CD4-positive, alpha-beta memory T cell (primary cell): ENCODE measurements around the gene TOB1. TPM values are rescaled to one million over a fixed set of nuclear protein-coding genes. Genes with fewer than 3 reads are reported as not detected.

Experiments used
- CTCF ChIA-PET: fragments of 350-600 bp; sonication (Branson Sonifier 250); formaldehyde crosslinking; loops from one replicate; lab custom pipeline; 2021; ENCODE audit warnings: inconsistent platforms; ENCODE audit not compliant: partially characterized antibody; lab: Charles Lee
- POLR2A ChIA-PET: fragments of 350-600 bp; sonication (Branson Sonifier 250); formaldehyde crosslinking; loops from one replicate; lab custom pipeline; 2021; ENCODE audit not compliant: partially characterized antibody; lab: Charles Lee
- DNase-seq, 5 donors: peaks; one replicate each; pipeline versions ENCODE4 v3.0.0 to v3.0.0-alpha.2; 2020 to 2022; ENCODE audit warnings: mixed read lengths in 1 of 5
- H3K27ac ChIP-seq: one replicate; pipeline ENCODE4 v1.7.0; 2013; ENCODE audit warnings: low read depth, low read length
- H3K27me3 ChIP-seq: 2 replicates; pipeline ENCODE4 v1.7.0; 2013; ENCODE audit warnings: mild to moderate bottlenecking, low read length, moderate library complexity; ENCODE audit not compliant: insufficient read depth
- H3K36me3 ChIP-seq: 2 replicates; pipeline ENCODE4 v1.7.0; 2013; ENCODE audit warnings: mild to moderate bottlenecking, low read length, moderate library complexity; ENCODE audit not compliant: insufficient read depth
- H3K4me1 ChIP-seq: 2 replicates; pipeline ENCODE4 v1.7.0; 2013; ENCODE audit warnings: mild to moderate bottlenecking, low read length, moderate library complexity; ENCODE audit not compliant: insufficient read depth
- H3K4me3 ChIP-seq, 2 donors: one replicate each; pipeline ENCODE4 v1.7.0; 2013; ENCODE audit warnings: low read length in 2 of 2, mild to moderate bottlenecking in 1 of 2
- H3K9me3 ChIP-seq, 2 donors: one replicate each; pipeline ENCODE4 v1.7.0; 2013; ENCODE audit warnings: low read length in 2 of 2, control low read depth in 1 of 2; ENCODE audit not compliant: control insufficient read depth in 1 of 2
- H3K27ac Mint-ChIP-seq, 7 donors: one replicate each; pipeline ENCODE4 v1.8.0; 2020 to 2021; ENCODE audit warnings: mixed read lengths in 7 of 7, mild to moderate bottlenecking in 6 of 7, inconsistent platforms in 3 of 7, moderate library complexity in 3 of 7
- H3K27me3 Mint-ChIP-seq, 2 donors: one replicate each; pipeline ENCODE4 v1.8.0; 2020 to 2021; ENCODE audit warnings: mixed read lengths in 2 of 2
- H3K36me3 Mint-ChIP-seq, 2 donors: one replicate each; pipeline ENCODE4 v1.8.0; 2020 to 2021; ENCODE audit warnings: mixed read lengths in 2 of 2, inconsistent platforms in 1 of 2, mild to moderate bottlenecking in 1 of 2
- H3K4me1 Mint-ChIP-seq, 4 donors: one replicate each; pipeline ENCODE4 v1.8.0; 2020 to 2021; ENCODE audit warnings: mixed read lengths in 4 of 4, mild to moderate bottlenecking in 1 of 4
- H3K4me3 Mint-ChIP-seq, 8 donors: one replicate each; pipeline ENCODE4 v1.8.0; 2020 to 2021; ENCODE audit warnings: mixed read lengths in 8 of 8, mild to moderate bottlenecking in 7 of 8, moderate library complexity in 6 of 8, inconsistent platforms in 3 of 8
- H3K9me3 Mint-ChIP-seq, 8 donors: one replicate each; pipeline ENCODE4 v1.8.0; 2020 to 2021; ENCODE audit warnings: mixed read lengths in 8 of 8, mild to moderate bottlenecking in 5 of 8, inconsistent platforms in 3 of 8, moderate library complexity in 1 of 8
- intact Hi-C: fragments of 100-400 bp; cut with micrococcal nuclease; formaldehyde crosslinking; loops from one replicate; pipeline ENCODE4 v1.15.1; 2023
- polyA plus RNA-seq, 2 donors: library from polyadenylated mRNA; unstranded; fragments of 300-500 nt; fragmentation: Illumina TruSeq; gene quantifications; one replicate each; pipeline ENCODE4 v1.2.3, GENCODE V29; 2021
- total RNA-seq, 2 experiments: library from RNA; stranded (reverse); gene quantifications; one replicate each; pipeline ENCODE4 v1.2.3, GENCODE V29; 2021

TOB1 gene
- total and polyA plus RNA-seq, 4 experiments from 2014 or later: 74.3 to 104 (median 98.0) TPM

- no peak overlapping the region for H3K4me3 Mint-ChIP-seq
- intact Hi-C loops: loop anchor here (2.0 kb wide), 1 partner anchor 361 kb away; no protein-coding TSS in a partner anchor
- H3K27me3 ChIP-seq: no peaks in the 10 kb centered on the region
- no peaks in the 10 kb centered on the region for H3K4me1 ChIP-seq
- no peak for DNase-seq
- H3K4me1 Mint-ChIP-seq: peaks cover 0 to 5% (median 3%) of the 10 kb centered on the region in 4 donors
- no peaks in the 10 kb centered on the region for H3K9me3 ChIP-seq
- no peak overlapping the region for H3K4me3 ChIP-seq
- peaks cover 2% of the 10 kb centered on the region in 2 donors for H3K27me3 Mint-ChIP-seq
- ChIA-PET POLR2A (no interaction called here), CTCF (interaction anchor here (1.4 to 6.7 kb wide), 4 partner anchors 9 to 216 kb away, joined by 3 to 67 read pairs (median 20); no protein-coding TSS in a partner anchor)
- H3K9me3 Mint-ChIP-seq: no peaks in the 10 kb centered on the region
- peak overlapping the region in 1 of 7 donors; percentile 37 for H3K27ac Mint-ChIP-seq
- H3K36me3 ChIP-seq: no peaks in the 10 kb centered on the region
- H3K27ac ChIP-seq: no peak overlapping the region
- H3K36me3 Mint-ChIP-seq: no peaks in the 10 kb centered on the region
These were observed 22.8 kb downstream of the TOB1 start for GRCh38 chr17:50843150-50843905.

DNA sequence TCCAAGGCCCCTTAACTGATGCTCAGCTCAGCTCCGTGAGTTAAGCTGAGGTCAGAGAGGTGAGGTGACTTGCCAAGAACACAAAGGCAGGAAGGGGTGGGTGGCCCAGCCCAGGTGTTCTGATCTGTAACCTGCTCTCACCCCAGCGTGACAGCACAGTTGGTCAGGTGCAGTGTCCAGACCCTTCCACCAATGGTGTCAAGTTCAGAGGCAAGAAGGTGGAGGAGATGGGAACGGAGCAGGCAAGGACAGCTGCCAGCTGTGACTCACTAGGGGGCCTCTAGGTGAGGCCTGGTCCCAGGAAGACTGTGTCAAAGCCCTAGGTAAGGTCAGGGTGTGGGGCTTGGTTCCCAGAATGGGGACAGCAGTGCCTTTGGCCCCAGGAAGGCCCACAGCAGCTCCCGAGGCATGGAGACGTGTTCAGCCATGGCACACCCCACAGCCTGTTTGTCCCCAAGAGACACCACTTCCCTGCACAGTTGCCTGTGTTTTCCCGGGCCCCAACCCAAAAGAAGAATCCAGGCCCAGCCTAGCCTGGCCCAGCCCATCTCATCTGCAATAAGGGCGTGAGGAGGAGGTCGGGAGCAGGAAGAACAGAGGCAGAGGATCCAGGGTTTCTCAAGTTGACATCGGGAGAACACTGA is 23.5 kb downstream of the TOB1 start:
- Histone ChIP-seq H3K9me3 (no peaks in the 10 kb centered on the region), H3K36me3 (no peaks in the 10 kb centered on the region), H3K27ac (no peak overlapping the region), H3K4me3 (no peak overlapping the region), H3K27me3 (no peaks in the 10 kb centered on the region), H3K4me1 (no peaks in the 10 kb centered on the region)
- H3K27me3 Mint-ChIP-seq: peaks cover 2% of the 10 kb centered on the region in 2 donors
- DNase-seq: no peak
- H3K9me3 Mint-ChIP-seq: no peaks in the 10 kb centered on the region
- H3K27ac Mint-ChIP-seq: peak overlapping the region in 2 of 7 donors; percentile 32 to 48
- H3K36me3 Mint-ChIP-seq: no peaks in the 10 kb centered on the region
- ChIA-PET POLR2A (interaction anchor here (1.2 to 1.4 kb wide), 3 partner anchors 24 to 132 kb away, joined by 3 to 5 read pairs (median 5); partner anchors contain the start of gene TOB1), CTCF (interaction anchor here (0.7 to 6.7 kb wide), 13 partner anchors 10 to 358 kb away, joined by 3 to 67 read pairs (median 4); no protein-coding TSS in a partner anchor)
- intact Hi-C loops: loop anchor here (1.0 to 2.0 kb wide), 2 partner anchors 59 to 360 kb away; no protein-coding TSS in a partner anchor
- no peak overlapping the region for H3K4me3 Mint-ChIP-seq
- peaks cover 0 to 5% (median 3%) of the 10 kb centered on the region in 4 donors for H3K4me1 Mint-ChIP-seq

- H3K27ac ChIP-seq: no peak overlapping the region
- POLR2A ChIA-PET: interaction anchor here (1.2 to 1.4 kb wide), 3 partner anchors 24 to 133 kb away, joined by 3 to 5 read pairs (median 5); partner anchors contain the start of gene TOB1
- H3K36me3 Mint-ChIP-seq: no peaks in the 10 kb centered on the region
These were observed 24.2 kb downstream of the TOB1 start for GRCh38 chr17:50841949-50842354.

GRCh38 chr17:50841277-50841948 is 24.7 kb downstream of the TOB1 start:
- no peak for DNase-seq
- H3K36me3 ChIP-seq: no peaks in the 10 kb centered on the region
- CTCF ChIA-PET: interaction anchor here (0.7 to 6.7 kb wide), 16 partner anchors 11 to 357 kb away, joined by 3 to 67 read pairs (median 4); no protein-coding TSS in a partner anchor

More at GRCh38 chr17:50841949-50842354, 24.2 kb downstream of the TOB1 start:
- Histone ChIP-seq H3K36me3 (no peaks in the 10 kb centered on the region), H3K27me3 (no peaks in the 10 kb centered on the region), H3K4me1 (no peaks in the 10 kb centered on the region), H3K9me3 (no peaks in the 10 kb centered on the region), H3K4me3 (no peak overlapping the region)
- H3K27me3 Mint-ChIP-seq: peaks cover 2% of the 10 kb centered on the region in 2 donors
- peak overlapping the region in 2 of 7 donors; percentile 32 to 48 for H3K27ac Mint-ChIP-seq
- peaks cover 0 to 5% (median 3%) of the 10 kb centered on the region in 4 donors for H3K4me1 Mint-ChIP-seq
- CTCF ChIA-PET: interaction anchor here (0.7 to 6.7 kb wide), 14 partner anchors 11 to 358 kb away, joined by 3 to 67 read pairs (median 4); no protein-coding TSS in a partner anchor
- no peak overlapping the region for H3K4me3 Mint-ChIP-seq
- no peaks in the 10 kb centered on the region for H3K9me3 Mint-ChIP-seq
- DNase-seq: peak in 4 of 5 donors; percentile 42 to 46 (median 44)
- intact Hi-C loops: loop anchor here (1.0 to 2.0 kb wide), 2 partner anchors 59 to 359 kb away; no protein-coding TSS in a partner anchor

DNA sequence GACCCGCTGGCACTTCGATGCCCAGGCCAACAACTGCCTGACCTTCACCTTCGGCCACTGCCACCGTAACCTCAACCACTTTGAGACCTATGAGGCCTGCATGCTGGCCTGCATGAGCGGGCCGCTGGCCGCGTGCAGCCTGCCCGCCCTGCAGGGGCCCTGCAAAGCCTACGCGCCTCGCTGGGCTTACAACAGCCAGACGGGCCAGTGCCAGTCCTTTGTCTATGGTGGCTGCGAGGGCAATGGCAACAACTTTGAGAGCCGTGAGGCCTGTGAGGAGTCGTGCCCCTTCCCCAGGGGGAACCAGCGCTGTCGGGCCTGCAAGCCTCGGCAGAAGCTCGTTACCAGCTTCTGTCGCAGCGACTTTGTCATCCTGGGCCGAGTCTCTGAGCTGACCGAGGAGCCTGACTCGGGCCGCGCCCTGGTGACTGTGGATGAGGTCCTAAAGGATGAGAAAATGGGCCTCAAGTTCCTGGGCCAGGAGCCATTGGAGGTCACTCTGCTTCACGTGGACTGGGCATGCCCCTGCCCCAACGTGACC is 25.8 kb downstream of the TOB1 start:
- intact Hi-C loops: no loop called here
- CTCF ChIA-PET: interaction anchor here (1.0 to 6.7 kb wide), 5 partner anchors 12 to 120 kb away, joined by 3 to 67 read pairs (median 4); no protein-coding TSS in a partner anchor
- Mint-ChIP-seq H3K4me1 (peaks cover 0 to 5% (median 3%) of the 10 kb centered on the region in 4 donors), H3K27me3 (peaks cover 2 to 3% of the 10 kb centered on the region in 2 donors), H3K9me3 (no peaks in the 10 kb centered on the region), H3K4me3 (no peak overlapping the region), H3K36me3 (no peaks in the 10 kb centered on the region), H3K27ac (no peak overlapping the region)
- Histone ChIP-seq H3K27ac (no peak overlapping the region), H3K4me1 (no peaks in the 10 kb centered on the region), H3K27me3 (no peaks in the 10 kb centered on the region), H3K9me3 (no peaks in the 10 kb centered on the region), H3K36me3 (no peaks in the 10 kb centered on the region), H3K4me3 (no peak overlapping the region)
- no peak for DNase-seq
- POLR2A ChIA-PET: no interaction called here

More at GRCh38 chr17:50841277-50841948, 24.7 kb downstream of the TOB1 start:
- Mint-ChIP-seq H3K27me3 (peaks cover 2% of the 10 kb centered on the region in 2 donors), H3K4me3 (no peak overlapping the region), H3K36me3 (no peaks in the 10 kb centered on the region), H3K27ac (no peak overlapping the region), H3K4me1 (peaks cover 0 to 5% (median 3%) of the 10 kb centered on the region in 4 donors), H3K9me3 (no peaks in the 10 kb centered on the region)
- H3K27ac ChIP-seq: no peak overlapping the region
- intact Hi-C loops: no loop called here
- H3K9me3 ChIP-seq: no peaks in the 10 kb centered on the region
- no peaks in the 10 kb centered on the region for H3K27me3 ChIP-seq
- H3K4me3 ChIP-seq: no peak overlapping the region
- no peaks in the 10 kb centered on the region for H3K4me1 ChIP-seq
- POLR2A ChIA-PET: interaction anchor here (1.2 to 1.4 kb wide), 3 partner anchors 25 to 134 kb away, joined by 3 to 5 read pairs (median 5); partner anchors contain the start of gene TOB1

GRCh38 chr17:50839591-50840310 is 26.4 kb downstream of the TOB1 start:
- no peak for DNase-seq
- CTCF ChIA-PET: interaction anchor here (1.0 to 6.7 kb wide), 5 partner anchors 13 to 117 kb away, joined by 3 to 67 read pairs (median 7); no protein-coding TSS in a partner anchor
- intact Hi-C loops: no loop called here
- Mint-ChIP-seq H3K27me3 (peaks cover 2 to 4% of the 10 kb centered on the region in 2 donors), H3K36me3 (no peaks in the 10 kb centered on the region), H3K4me3 (peak overlapping the region in 1 of 8 donors; percentile 59), H3K4me1 (peaks cover 0 to 5% (median 3%) of the 10 kb centered on the region in 4 donors), H3K27ac (no peak overlapping the region), H3K9me3 (no peaks in the 10 kb centered on the region)
- Histone ChIP-seq H3K4me3 (no peak overlapping the region), H3K4me1 (no peaks in the 10 kb centered on the region), H3K9me3 (no peaks in the 10 kb centered on the region), H3K27me3 (no peaks in the 10 kb centered on the region), H3K27ac (no peak overlapping the region), H3K36me3 (no peaks in the 10 kb centered on the region)
- POLR2A ChIA-PET: no interaction called here
